GM18867 (cell line): ENCODE results near the gene RPAIN.
A peak's percentile ranks its signal among the peaks of the same experiment; 100 is the strongest.
"Not testable (repeated sequence)": the region's sequence is repeated elsewhere in the genome, so short reads cannot be mapped to it uniquely, and the experiment has no call there.

ENCODE experiments used
- ATAC-seq: cut with Tn5 transposase; IDR thresholded peaks from one replicate; pipeline ENCODE4 v1.9.1; 2021; ENCODE audit warnings: mild to moderate bottlenecking, moderate library complexity; ENCODE audit not compliant: unreplicated experiment

The RPAIN gene

GRCh38 chr17:5429191-5429887, 9.4 kb downstream of the RPAIN start:
- no peak for ATAC-seq

DNA sequence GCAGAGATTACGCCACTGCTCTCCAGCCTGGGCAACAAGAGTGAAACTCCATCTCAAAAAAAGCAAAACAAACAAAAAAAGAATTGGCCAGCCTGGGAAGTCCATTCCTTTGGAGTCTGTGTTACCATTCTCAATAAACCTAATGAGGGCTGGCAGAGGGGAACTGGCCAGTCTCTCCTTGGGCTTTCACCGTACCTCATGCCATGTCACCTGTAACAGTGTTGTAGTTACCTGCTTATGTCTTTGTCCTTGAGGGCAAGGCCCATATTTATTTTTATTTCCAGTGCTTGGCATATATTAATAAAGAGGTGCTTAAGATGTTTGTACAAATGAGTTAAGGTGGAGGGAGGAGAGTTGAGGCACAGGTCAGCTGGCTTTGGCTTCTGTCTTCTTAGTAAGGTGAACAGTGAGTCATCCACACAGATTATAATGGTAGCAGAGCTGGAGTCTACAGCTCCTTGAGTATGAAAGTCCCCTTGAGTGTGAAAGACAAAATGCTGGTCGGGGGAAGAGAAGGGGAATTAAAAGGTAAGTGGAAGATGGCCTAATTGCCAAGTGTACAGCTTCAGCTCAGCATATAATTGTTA, 10.5 kb downstream of the RPAIN start:
- ATAC-seq, result no peak

DNA sequence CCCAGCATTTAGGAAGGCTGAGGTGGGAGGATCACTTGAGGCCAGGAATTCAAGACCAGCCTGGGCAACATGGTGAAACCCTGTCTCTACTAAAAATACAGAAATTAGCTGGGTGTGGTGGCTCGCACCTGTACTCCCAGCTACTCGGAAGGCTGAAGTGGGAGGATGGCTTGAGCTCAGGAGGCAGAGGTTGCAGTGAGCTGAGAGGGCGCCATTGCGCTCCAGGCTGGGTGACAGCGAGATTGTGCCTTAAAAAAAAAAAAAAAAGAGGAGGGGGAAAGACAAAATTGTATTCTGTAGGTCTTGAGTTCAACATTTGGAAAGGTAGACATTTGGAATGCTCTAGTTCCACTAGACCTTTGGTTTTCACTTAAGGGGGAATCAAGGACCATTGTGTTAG, 11.3 kb downstream of the RPAIN start:
- not testable (repeated sequence) for ATAC-seq

GRCh38 chr17:5431949-5432556, 12.1 kb downstream of the RPAIN start:
- no peak for ATAC-seq

- no peak for ATAC-seq
Observed at GRCh38 chr17:5434984-5435383, 15.0 kb downstream of the RPAIN start.

DNA sequence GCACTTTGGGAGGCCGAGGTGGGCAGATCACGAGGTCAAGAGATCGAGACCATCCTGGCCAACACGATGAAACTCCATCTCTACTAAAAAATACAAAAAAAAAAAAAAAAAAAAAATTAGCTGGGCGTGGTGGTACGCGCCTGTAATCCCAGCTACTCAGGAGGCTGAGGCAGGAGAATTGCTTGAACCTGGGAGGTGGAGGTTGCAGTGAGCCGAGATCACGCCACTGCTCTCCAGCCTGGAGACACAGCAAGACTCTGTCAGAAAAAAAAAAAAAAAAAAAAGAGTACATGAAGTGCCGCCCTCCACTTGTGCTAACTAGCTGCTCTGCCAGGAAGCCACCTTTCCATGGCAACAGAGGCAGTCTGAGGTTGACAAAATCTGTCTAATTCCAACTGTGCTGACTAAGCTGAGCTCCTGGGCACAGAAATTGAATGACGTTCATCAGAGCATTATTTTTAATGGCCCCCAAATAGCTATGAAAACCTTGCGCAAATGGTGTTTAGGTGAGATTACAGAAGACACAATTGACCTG, 15.9 kb downstream of the RPAIN start:
- ATAC-seq, result not testable (repeated sequence)

- ATAC-seq, result no peak
Observed at GRCh38 chr17:5437721-5438317, 17.8 kb downstream of the RPAIN start.

DNA sequence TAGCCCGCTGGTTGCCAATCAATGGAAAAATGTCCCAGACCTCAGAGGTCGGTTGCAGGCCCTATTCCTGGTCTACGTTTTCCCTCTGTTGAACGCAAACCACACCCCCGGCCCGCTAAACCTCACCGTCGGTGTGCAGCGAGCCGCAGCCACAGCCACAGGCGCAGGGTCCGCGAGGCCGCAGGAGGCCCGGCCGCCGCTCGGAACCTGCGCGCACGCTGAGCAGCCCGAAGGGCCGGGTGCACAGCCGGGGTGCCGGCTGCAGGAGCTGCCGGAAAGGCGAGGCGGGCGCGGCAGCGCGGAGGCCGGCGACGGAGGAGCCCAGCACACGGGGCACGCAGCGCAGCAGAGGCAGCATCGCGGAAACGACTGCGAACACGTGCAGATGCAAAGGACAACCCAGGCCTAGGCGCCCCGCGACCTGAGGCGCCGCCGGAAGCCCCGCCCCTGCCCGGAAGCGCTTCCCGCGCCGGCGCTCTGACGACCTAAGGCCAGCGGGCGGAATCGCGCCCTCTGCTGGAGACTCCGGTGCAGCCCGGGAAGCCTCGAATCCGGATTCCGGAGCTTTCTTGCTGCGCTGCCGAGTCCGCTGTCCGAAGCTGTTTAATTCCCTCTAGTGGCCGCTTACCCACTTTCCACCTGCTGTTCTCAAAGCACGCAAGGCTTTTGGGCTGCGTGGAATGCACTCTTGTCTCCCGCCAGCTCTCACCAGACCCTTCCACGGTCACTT, 18.9 kb downstream of the RPAIN start, which contains the start of gene C1QBP:
C1QBP (minus strand) TSS at position 440 of the 730 bp plus-strand sequence; CDS start at position 358, 82 bp downstream.
- ATAC-seq, result peak; percentile 84

DNA sequence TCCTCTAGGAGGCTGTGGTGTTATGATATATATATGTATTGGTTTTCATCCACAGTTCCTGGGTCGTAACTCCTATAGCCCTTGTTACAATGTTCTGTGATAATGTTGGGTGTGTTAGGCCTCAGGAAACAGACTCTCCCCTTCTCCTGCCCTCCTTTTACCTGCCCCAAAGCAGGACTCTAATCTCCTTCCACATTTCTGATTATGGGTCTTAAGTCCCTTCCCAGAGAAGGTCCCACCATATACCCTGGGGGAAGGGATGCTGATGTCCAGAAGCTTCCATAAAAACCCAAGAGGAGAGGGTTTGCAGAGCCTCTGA, 19.4 kb downstream of the RPAIN start:
- no peak for ATAC-seq

DNA sequence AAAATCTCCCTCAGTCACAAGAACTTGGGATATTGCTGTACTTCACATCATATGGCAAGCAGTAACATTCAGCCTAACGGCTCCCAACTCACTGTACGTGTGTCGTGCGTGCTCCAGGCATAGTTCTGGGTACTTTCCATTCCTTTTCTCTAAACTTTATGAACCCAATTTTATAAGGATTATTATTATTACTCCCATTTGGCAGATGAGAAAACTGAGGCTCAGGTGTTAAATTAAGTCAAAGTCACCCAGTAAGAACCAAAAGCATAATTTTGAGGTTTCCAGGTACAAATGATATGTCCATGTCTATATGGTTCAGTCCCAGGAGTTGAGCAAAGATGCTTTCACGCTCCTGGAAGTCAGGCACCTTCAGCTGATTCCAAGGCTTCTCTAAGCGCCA, 23.7 kb downstream of the RPAIN start:
- ATAC-seq, result no peak

GRCh38 chr17:5444209-5444608, 24.2 kb downstream of the RPAIN start:
- ATAC-seq, result no peak

DNA sequence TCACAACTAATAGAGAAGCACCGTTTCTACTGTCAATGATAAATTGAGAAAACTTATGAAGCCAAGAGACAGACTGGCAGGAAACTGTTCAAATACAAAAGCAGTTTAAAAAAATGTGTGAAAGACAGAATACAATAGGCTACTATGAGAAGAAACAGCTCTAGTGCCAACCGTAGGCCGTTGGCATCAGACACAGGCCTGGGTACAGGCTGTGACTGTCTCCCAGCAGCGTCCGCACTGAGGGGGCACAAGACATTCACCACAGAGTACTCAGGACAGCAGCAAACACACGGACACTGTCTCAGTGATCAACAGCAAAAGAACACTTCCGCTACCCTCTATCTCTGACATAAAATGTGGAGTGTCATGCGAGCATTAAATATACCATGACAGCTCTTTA, 26.8 kb downstream of the RPAIN start:
- ATAC-seq, result no peak

DNA sequence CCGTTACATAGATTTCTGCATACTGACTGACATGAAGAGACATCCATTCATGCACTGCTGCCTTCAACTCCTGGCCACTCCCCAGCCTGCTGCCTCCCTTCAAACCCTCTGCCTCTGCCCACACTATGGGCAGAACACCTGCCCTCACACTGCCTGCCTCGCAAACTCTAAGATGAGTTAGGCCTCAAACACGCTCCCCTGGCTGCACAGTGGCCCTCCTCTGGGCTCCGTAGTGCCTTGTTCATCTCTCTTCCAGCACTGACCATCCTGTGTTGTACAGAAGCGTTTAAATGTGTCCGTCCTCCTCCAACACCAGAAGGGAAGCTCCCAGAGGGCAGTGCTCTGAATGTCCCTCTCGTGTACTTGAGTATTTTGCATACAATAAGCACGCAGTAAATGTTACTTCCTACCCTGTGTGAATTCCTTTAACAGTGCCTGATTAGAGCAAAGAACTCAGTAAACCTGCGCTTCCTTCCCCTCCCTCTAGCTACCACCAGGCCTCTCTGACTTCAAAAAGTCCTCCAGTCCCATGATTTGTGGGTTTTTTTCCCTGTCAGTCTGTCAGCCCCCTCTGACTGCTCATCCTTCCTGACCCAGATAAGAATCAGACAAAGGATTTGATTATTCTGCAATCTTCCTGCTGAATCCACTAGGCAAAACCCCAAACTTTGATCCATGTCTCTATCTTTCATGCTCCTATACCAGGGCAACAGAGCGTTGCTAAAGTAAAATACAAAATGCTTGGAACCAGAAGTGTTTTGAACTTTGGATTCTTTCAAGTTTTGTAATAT, 44.9 kb downstream of the RPAIN start:
- no peak for ATAC-seq

GRCh38 chr17:5466295-5466694, 46.3 kb downstream of the RPAIN start:
- ATAC-seq, result no peak

- ATAC-seq, result no peak
Observed at GRCh38 chr17:5467416-5467815, 47.4 kb downstream of the RPAIN start.

- ATAC-seq, result no peak
Observed at GRCh38 chr17:5468075-5468473, 48.1 kb downstream of the RPAIN start.

DNA sequence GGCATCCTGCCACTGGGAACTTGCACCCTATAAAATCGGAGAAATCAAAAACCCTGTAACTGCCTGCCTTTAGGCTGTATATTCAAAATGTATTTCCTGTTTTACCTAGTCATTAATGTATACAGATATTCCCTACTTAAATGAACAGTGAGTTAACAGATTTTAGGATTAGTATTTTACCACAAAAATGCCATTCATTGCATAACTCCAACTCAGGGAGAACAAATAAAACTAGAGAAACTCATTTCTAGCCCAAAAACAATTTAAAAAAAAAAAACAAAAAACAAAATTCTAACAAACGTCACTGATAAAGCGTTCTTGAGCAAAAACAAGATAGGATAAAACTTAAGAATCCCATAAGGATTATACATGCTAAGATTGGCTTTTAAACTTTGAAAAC, 52.5 kb downstream of the RPAIN start:
- no peak for ATAC-seq

- ATAC-seq, result no peak
Observed at GRCh38 chr17:5473906-5474305, 53.9 kb downstream of the RPAIN start.

DNA sequence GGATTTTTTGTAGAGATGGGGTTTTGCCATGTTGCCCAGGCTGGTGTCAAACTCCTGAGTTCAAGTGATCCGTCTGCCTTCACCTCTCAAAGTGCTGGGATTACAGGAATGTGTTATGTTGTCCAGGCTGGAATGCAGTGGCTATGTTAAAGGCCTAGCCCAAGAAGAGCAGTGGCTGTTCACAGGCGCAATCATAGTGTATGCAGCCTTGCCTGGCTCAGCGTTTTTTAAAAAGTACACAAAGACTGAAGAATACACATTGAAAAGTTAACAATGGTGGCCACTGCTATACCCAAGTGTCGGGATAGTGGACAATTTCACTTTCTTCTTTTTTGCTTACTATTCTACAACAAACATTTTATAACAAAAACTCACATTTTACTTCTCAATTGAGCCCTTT, 59.0 kb downstream of the RPAIN start:
- ATAC-seq, result no peak

GRCh38 chr17:5480962-5481361, 61.0 kb downstream of the RPAIN start:
- no peak for ATAC-seq
